Fibroblast of lung (primary cell): ENCODE results near the gene CCNG2.

Experiments
- CTCF ChIP-seq, 2 donors: IDR thresholded peaks in 1 of 2; conservative IDR thresholded peaks in 1 of 2; 1 replicate in 1 of 2; 2 replicates in 1 of 2; pipeline ENCODE4 v1.5.1; 2011 to 2012; ENCODE audit warnings: low read length in 2 of 2, control low read depth in 1 of 2, inconsistent platforms in 1 of 2, low read depth in 1 of 2, mild to moderate bottlenecking in 1 of 2
- EZH2 ChIP-seq: IDR thresholded peaks from 2 replicates; pipeline ENCODE4 v1.5.1; 2012; ENCODE audit warnings: low read length, control low read depth, mild to moderate bottlenecking; ENCODE audit errors: missing control alignments

- no peak for TF ChIP-seq CTCF (conservative IDR thresholded peaks at IDR 0.05 in 1 of 2, IDR thresholded peaks at IDR 0.05 in 1 of 2; ENCODE audit: low read depth in 1 of 2, low read length in 2 of 2)
- TF ChIP-seq EZH2 = no peak
Observed at GRCh38 chr4:77121736-77122240, 35.2 kb upstream of the CCNG2 start.
